HG03575 (cell line): Measurements from ENCODE around the gene ATAD3C.
"Not testable (repeated sequence)": the region's sequence is repeated elsewhere in the genome, so short reads cannot be mapped to it uniquely, and the experiment has no call there.

ENCODE experiments used
- ATAC-seq: cut with Tn5 transposase; IDR thresholded peaks from one replicate; pipeline ENCODE4 v1.9.1; 2021; ENCODE audit not compliant: unreplicated experiment, insufficient number of reproducible peaks, low FRiP score; ENCODE audit errors: extremely low read depth

ATAD3C gene

GRCh38 chr1:1438531-1439381, 10.7 kb upstream of the ATAD3C start:
- ATAC-seq = no peak

- no peak for ATAC-seq
Measured at GRCh38 chr1:1439546-1440261, 9.8 kb upstream of the ATAD3C start.

GRCh38 chr1:1440262-1441001, 9.1 kb upstream of the ATAD3C start:
- no peak for ATAC-seq

- ATAC-seq = no peak
Measured at GRCh38 chr1:1441002-1441888, 8.2 kb upstream of the ATAD3C start.

GRCh38 chr1:1442069-1442770, 7.3 kb upstream of the ATAD3C start:
- ATAC-seq = no peak

- not testable (repeated sequence) for ATAC-seq
Measured at GRCh38 chr1:1446631-1447030, 2.9 kb upstream of the ATAD3C start.

- not testable (repeated sequence) for ATAC-seq
Measured at GRCh38 chr1:1450616-1451015, 1.1 kb downstream of the ATAD3C start.

- ATAC-seq = no peak
Measured at GRCh38 chr1:1451696-1452364, 2.3 kb downstream of the ATAD3C start.

GRCh38 chr1:1452365-1452739, 2.9 kb downstream of the ATAD3C start:
- not testable (repeated sequence) for ATAC-seq

- no peak for ATAC-seq
Measured at GRCh38 chr1:1452882-1453281, 3.4 kb downstream of the ATAD3C start.

GRCh38 chr1:1454286-1455056, 5.0 kb downstream of the ATAD3C start:
- ATAC-seq = not testable (repeated sequence)

- ATAC-seq = no peak
Measured at GRCh38 chr1:1455366-1455884, 5.9 kb downstream of the ATAD3C start.

GRCh38 chr1:1455934-1456333, 6.4 kb downstream of the ATAD3C start:
- ATAC-seq = not testable (repeated sequence)

GRCh38 chr1:1456683-1457255, 7.3 kb downstream of the ATAD3C start:
- not testable (repeated sequence) for ATAC-seq

GRCh38 chr1:1459156-1459555, 9.7 kb downstream of the ATAD3C start:
- not testable (repeated sequence) for ATAC-seq

GRCh38 chr1:1459711-1460110, 10.2 kb downstream of the ATAD3C start:
- ATAC-seq = not testable (repeated sequence)
